Measurements from ENCODE around the gene TAMM41.
"Not testable (repeated sequence)": the region's sequence is repeated elsewhere in the genome, so short reads cannot be mapped to it uniquely, and the experiment has no call there.

Gene TAMM41

DNA sequence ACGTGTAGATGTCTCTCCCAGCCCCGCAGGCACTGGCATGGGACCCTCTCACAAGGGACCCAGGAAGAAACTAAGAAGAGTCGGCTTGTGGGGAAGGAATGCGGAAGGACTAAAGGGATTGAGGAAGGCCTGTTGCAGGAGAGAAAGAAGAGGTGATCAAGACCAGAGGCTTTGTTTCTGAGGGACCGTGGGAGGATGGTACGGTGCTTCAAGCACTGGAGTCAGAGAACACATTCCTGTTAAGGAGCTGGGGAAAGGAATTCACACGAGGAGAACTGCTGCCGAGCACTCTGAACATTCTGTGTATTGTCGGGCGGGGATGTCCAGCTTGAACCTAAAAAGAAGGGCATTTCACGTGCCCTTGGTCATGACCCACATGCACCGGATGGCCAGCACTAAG, 91.4 kb downstream of the TAMM41 start:
- Histone ChIP-seq H4K20me1 (ENCODE audit: insufficient read depth, low read length, poor library complexity, severe bottlenecking) (no peaks in the 10 kb centered on the region), H3F3A (ENCODE audit: low read depth) (no peaks in the 10 kb centered on the region), H3K27me3 (ENCODE audit: insufficient read depth, low read length, poor library complexity, severe bottlenecking) (no peaks in the 10 kb centered on the region), H3K36me3 (ENCODE audit: insufficient read depth, low read length) (no peaks in the 10 kb centered on the region), H3K4me3 (ENCODE audit: low read length, poor library complexity, severe bottlenecking) (no peak overlapping the region), H2AFZ (ENCODE audit: low read length) (no peak overlapping the region), H3K4me2 (ENCODE audit: low read depth, low read length, poor library complexity, severe bottlenecking) (no peak overlapping the region), H3K9me3 (ENCODE audit: insufficient read depth, low read depth, low read length) (no peaks in the 10 kb centered on the region), H3K4me1 (ENCODE audit: insufficient read depth, low read length, poor library complexity, severe bottlenecking) (no peaks in the 10 kb centered on the region), H3K9me2 (replicated peaks; ENCODE audit: low read depth, low read length) (no peaks in the 10 kb centered on the region), H3K9ac (ENCODE audit: low read depth, low read length, poor library complexity, severe bottlenecking) (no peak overlapping the region), H3K79me2 (ENCODE audit: insufficient read depth, low read length) (no peaks in the 10 kb centered on the region)
- no peak for TF ChIP-seq EZH2phosphoT487 (IDR thresholded peaks at IDR 0.05; ENCODE audit: borderline replicate concordance)
- TF ChIP-seq, protein P1, sequence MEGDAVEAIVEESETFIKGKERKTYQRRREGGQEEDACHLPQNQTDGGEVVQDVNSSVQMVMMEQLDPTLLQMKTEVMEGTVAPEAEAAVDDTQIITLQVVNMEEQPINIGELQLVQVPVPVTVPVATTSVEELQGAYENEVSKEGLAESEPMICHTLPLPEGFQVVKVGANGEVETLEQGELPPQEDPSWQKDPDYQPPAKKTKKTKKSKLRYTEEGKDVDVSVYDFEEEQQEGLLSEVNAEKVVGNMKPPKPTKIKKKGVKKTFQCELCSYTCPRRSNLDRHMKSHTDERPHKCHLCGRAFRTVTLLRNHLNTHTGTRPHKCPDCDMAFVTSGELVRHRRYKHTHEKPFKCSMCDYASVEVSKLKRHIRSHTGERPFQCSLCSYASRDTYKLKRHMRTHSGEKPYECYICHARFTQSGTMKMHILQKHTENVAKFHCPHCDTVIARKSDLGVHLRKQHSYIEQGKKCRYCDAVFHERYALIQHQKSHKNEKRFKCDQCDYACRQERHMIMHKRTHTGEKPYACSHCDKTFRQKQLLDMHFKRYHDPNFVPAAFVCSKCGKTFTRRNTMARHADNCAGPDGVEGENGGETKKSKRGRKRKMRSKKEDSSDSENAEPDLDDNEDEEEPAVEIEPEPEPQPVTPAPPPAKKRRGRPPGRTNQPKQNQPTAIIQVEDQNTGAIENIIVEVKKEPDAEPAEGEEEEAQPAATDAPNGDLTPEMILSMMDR (conservative IDR thresholded peaks at IDR 0.05; ENCODE audit: low read length): no peak

DNA sequence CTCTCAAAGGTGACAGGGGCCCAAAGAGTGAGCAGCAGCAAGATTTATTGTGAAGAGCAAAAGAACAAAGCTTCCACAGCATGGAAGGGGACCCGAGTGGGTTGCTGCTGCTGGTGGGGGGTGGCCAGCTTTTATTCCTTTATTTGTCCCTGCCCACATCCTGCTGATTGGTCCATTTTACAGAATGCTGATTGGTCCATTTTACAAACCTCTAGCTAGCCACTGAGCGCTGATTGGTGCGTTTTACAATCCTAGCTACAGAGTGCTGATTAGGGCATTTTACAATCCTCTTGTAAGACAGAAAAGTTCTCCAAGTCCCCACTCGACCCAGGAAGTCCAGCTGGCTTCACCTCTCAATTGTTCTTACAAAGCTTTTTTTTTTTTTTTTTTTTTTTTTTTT, 94.4 kb downstream of the TAMM41 start:
- not testable (repeated sequence) for H2AFZ ChIP-seq (ENCODE audit: low read length); H3K4me1 ChIP-seq (ENCODE audit: insufficient read depth, low read length, poor library complexity, severe bottlenecking); H3K9me2 ChIP-seq (replicated peaks; ENCODE audit: low read depth, low read length); H3K27me3 ChIP-seq (ENCODE audit: insufficient read depth, low read length, poor library complexity, severe bottlenecking); H3K4me3 ChIP-seq (ENCODE audit: low read length, poor library complexity, severe bottlenecking); H3K4me2 ChIP-seq (ENCODE audit: low read depth, low read length, poor library complexity, severe bottlenecking); H3K9me3 ChIP-seq (ENCODE audit: insufficient read depth, low read depth, low read length); H4K20me1 ChIP-seq (ENCODE audit: insufficient read depth, low read length, poor library complexity, severe bottlenecking); H3K36me3 ChIP-seq (ENCODE audit: insufficient read depth, low read length); H3K9ac ChIP-seq (ENCODE audit: low read depth, low read length, poor library complexity, severe bottlenecking); H3K79me2 ChIP-seq (ENCODE audit: insufficient read depth, low read length); H3F3A ChIP-seq (ENCODE audit: low read depth)

DNA sequence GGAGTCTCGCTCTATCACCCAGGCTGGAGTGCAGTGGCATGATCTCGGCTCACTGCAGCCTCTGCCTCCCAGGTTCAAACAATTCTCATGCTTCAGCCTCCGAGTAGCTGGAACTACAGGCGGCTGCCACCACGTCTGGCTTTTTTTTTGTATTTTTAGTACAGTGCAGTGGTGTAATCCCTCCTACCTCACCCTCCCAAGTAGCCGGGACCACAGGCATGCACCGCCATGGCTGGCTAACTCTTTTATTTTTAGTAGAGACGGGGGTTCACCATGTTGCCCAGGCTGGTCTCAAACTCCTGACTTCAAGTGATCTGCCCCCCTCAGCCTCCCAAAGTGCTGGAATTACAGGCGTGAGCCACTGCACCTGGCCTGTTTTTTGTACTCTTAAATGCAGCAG, 98.4 kb downstream of the TAMM41 start:
- not testable (repeated sequence) for H3K9ac ChIP-seq (ENCODE audit: low read depth, low read length, poor library complexity, severe bottlenecking); H3K4me2 ChIP-seq (ENCODE audit: low read depth, low read length, poor library complexity, severe bottlenecking); H3K4me1 ChIP-seq (ENCODE audit: insufficient read depth, low read length, poor library complexity, severe bottlenecking); H4K20me1 ChIP-seq (ENCODE audit: insufficient read depth, low read length, poor library complexity, severe bottlenecking); H3K27me3 ChIP-seq (ENCODE audit: insufficient read depth, low read length, poor library complexity, severe bottlenecking); H2AFZ ChIP-seq (ENCODE audit: low read length); H3K9me2 ChIP-seq (replicated peaks; ENCODE audit: low read depth, low read length); H3K36me3 ChIP-seq (ENCODE audit: insufficient read depth, low read length); H3F3A ChIP-seq (ENCODE audit: low read depth); H3K4me3 ChIP-seq (ENCODE audit: low read length, poor library complexity, severe bottlenecking); H3K79me2 ChIP-seq (ENCODE audit: insufficient read depth, low read length); H3K9me3 ChIP-seq (ENCODE audit: insufficient read depth, low read depth, low read length)

Measured in Loucy (cell line).